Retinal pigment epithelial cell (primary cell): ENCODE results near the gene PI4KB.

Experiments used
- DNase-seq: peaks from one replicate; pipeline ENCODE4 v3.0.0-alpha.2; 2010; ENCODE audit warnings: low read depth
- H3K4me3 ChIP-seq: 2 replicates; pipeline ENCODE4 v1.5.1; 2011; ENCODE audit warnings: mild to moderate bottlenecking, low read length, control low read depth, moderate library complexity
- CTCF ChIP-seq: conservative IDR thresholded peaks from 2 replicates; pipeline ENCODE4 v1.5.1; 2011; ENCODE audit warnings: low read depth, low read length, control low read depth, inconsistent platforms

PI4KB gene

GRCh38 chr1:151327903-151328674 is 873 bp upstream of the PI4KB start:
- peak overlapping the region; percentile 89 for H3K4me3 ChIP-seq
- no peak for DNase-seq
- no peak for TF ChIP-seq CTCF

GRCh38 chr1:151326619-151327222 is 495 bp downstream of the PI4KB start:
- TF ChIP-seq CTCF, result no peak
- H3K4me3 ChIP-seq, result peak overlapping the region; percentile 89
- DNase-seq, result no peak

- TF ChIP-seq CTCF, result no peak
- DNase-seq, result no peak
These were observed 1.4 kb downstream of the PI4KB start for GRCh38 chr1:151325646-151326429.

GRCh38 chr1:151325231-151325630 is 2.0 kb downstream of the PI4KB start:
- TF ChIP-seq CTCF, result no peak
- no peak overlapping the region for H3K4me3 ChIP-seq
- DNase-seq, result no peak

More at GRCh38 chr1:151325646-151326429, 1.4 kb downstream of the PI4KB start:
- H3K4me3 ChIP-seq, result peak overlapping the region; percentile 89

GRCh38 chr1:151324390-151324930 is 2.8 kb downstream of the PI4KB start:
- H3K4me3 ChIP-seq, result no peak overlapping the region
- TF ChIP-seq CTCF, result no peak
- DNase-seq, result no peak

- no peak for TF ChIP-seq CTCF
- no peak overlapping the region for H3K4me3 ChIP-seq
- DNase-seq, result peak; percentile 43
These were observed 8.2 kb downstream of the PI4KB start for GRCh38 chr1:151318975-151319374.
